D721Med (cell line): Measurements from ENCODE around the gene EGFL7.
"Not testable (repeated sequence)": the region's sequence is repeated elsewhere in the genome, so short reads cannot be mapped to it uniquely, and the experiment has no call there.

Source experiments
- DNase-seq: peaks from one replicate; pipeline ENCODE4 v3.0.0; 2011; ENCODE audit warnings: low spot score; ENCODE audit not compliant: insufficient read length
- FAIRE-seq: peaks from 2 replicates; lab custom pipeline; 2011; peaks lifted over from hg19 to GRCh38; lab: Jason Lieb, UNC
- TF ChIP-seq, protein P1 (sequence below): IDR thresholded peaks from 2 replicates; pipeline ENCODE4 v1.5.1; 2012; ENCODE audit warnings: mild to moderate bottlenecking, control low read depth; ENCODE audit not compliant: insufficient read depth; ENCODE audit errors: missing control alignments

Gene EGFL7

GRCh38 chr9:136700959-136701667 lies 38.4 kb downstream of the EGFL7 start:
- DNase-seq (no peak), FAIRE-seq (no peak)
- TF ChIP-seq, protein P1, sequence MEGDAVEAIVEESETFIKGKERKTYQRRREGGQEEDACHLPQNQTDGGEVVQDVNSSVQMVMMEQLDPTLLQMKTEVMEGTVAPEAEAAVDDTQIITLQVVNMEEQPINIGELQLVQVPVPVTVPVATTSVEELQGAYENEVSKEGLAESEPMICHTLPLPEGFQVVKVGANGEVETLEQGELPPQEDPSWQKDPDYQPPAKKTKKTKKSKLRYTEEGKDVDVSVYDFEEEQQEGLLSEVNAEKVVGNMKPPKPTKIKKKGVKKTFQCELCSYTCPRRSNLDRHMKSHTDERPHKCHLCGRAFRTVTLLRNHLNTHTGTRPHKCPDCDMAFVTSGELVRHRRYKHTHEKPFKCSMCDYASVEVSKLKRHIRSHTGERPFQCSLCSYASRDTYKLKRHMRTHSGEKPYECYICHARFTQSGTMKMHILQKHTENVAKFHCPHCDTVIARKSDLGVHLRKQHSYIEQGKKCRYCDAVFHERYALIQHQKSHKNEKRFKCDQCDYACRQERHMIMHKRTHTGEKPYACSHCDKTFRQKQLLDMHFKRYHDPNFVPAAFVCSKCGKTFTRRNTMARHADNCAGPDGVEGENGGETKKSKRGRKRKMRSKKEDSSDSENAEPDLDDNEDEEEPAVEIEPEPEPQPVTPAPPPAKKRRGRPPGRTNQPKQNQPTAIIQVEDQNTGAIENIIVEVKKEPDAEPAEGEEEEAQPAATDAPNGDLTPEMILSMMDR: no peak

- FAIRE-seq (no peak), DNase-seq (no peak)
- TF ChIP-seq, protein P1: no peak
These were observed 38.9 kb downstream of the EGFL7 start for GRCh38 chr9:136701668-136702053.

- TF ChIP-seq, protein P1: no peak
- FAIRE-seq (no peak), DNase-seq (no peak)
These were observed 40.7 kb downstream of the EGFL7 start for GRCh38 chr9:136703276-136703860.

DNA sequence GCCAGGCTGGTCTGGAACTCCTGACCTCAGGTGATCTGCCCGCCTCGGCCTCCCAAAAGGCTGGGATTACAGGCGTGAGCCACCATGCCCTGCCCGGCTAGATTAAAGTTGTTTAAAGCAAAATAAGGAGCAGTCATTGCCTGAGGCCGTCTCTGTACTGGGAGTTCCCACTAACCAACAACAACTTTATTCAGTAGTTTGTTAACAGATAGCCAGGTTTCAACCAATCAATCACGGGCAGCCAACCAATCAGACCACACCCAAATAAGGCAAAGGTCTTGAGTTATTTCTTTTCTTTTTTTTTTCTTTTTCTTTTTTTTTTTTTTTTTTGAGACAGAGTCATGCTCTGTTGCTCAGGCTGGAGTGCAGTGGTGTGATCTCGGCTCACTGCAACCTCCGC lies 42.0 kb downstream of the EGFL7 start:
- FAIRE-seq, DNase-seq: not testable (repeated sequence)

GRCh38 chr9:136705564-136705963 lies 42.8 kb downstream of the EGFL7 start:
- no peak for FAIRE-seq
- TF ChIP-seq, protein P1: no peak
- DNase-seq: no peak

DNA sequence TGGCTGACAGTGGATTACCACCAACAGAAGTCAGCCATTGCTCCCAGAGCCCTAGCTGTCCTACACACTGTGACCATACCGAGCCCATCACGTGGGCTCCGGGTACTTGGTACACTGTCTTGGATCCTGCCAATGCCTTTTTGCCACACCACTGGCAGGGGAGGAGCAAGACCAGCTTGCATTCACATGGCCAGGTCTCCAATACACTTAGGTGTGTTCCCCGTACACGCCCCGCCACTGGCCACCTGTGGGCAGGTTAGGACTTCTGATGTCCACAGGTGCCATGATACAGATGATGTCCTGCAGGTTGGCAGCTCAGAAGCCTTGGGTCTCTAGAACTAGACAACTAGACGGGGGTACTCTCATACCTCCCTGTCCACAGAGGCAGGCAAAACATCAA lies 44.3 kb downstream of the EGFL7 start:
- TF ChIP-seq, protein P1: no peak
- no peak for FAIRE-seq
- no peak for DNase-seq

DNA sequence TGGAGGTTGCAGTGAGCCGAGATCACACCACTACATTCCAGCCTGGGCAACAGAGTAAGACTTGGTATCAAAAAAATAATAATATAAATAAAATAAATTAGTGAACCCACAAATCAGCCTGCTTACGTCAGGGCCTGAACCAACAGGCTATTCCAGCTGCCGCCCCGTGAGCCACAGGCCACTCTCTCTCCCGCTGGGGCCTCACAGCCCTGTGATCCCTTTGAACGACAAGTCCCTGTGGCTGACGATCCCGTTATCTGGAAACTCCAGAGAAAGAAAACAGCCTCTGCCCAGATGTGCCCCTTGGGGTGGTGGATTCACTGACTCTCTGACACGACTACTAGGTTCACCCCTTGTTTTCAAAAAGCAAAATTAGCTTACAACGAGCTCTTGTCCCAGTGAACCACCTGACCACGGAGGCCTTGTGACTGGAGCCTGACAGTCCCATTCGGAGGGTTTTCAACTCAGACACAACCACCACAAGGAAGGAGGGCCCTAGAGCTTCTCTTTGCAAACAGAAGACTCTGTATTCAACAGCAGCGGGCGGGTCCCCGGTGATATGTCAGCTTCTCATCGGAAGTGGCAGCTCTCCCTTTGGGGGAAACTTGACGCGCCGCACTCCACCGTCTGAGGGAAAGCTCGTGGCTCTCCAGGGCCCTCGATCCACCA lies 45.3 kb downstream of the EGFL7 start:
- FAIRE-seq (no peak), DNase-seq (no peak)
- TF ChIP-seq, protein P1: no peak
